Nephron (organoid): ENCODE results near the gene DDX39A.
"Not testable (repeated sequence)": the region's sequence is repeated elsewhere in the genome, so short reads cannot be mapped to it uniquely, and the experiment has no call there.

Source experiments
- H3K27ac Mint-ChIP-seq, 3 experiments: 2 replicates each; pipeline ENCODE4 v1.8.0; 2020; ENCODE audit warnings: mixed read lengths in 3 of 3, mild to moderate bottlenecking in 2 of 3, moderate library complexity in 1 of 3
- H3K27me3 Mint-ChIP-seq: 2 replicates; pipeline ENCODE4 v1.8.0; 2021; ENCODE audit warnings: low read depth, mild to moderate bottlenecking, moderate library complexity, mixed read lengths
- H3K36me3 Mint-ChIP-seq: 2 replicates; pipeline ENCODE4 v1.8.0; 2020; ENCODE audit warnings: low read depth, mixed read lengths
- H3K4me1 Mint-ChIP-seq: 2 replicates; pipeline ENCODE4 v1.8.0; 2020; ENCODE audit warnings: mixed read lengths
- H3K4me3 Mint-ChIP-seq, 3 experiments: 2 replicates each; pipeline ENCODE4 v1.8.0; 2020; ENCODE audit warnings: mild to moderate bottlenecking in 3 of 3, mixed read lengths in 3 of 3, moderate library complexity in 2 of 3
- H3K9me3 Mint-ChIP-seq: 2 replicates; pipeline ENCODE4 v1.8.0; 2020; ENCODE audit warnings: mixed read lengths
- TF ChIP-seq, protein P1 (sequence below), 3 experiments: fragments of 200-600 bp; sonication (generic); IDR thresholded peaks; one replicate each; pipeline ENCODE4 v1.5.0; 2021; ENCODE audit warnings: antibody characterized with exemption in 3 of 3; ENCODE audit not compliant: unreplicated experiment in 3 of 3

The DDX39A gene

DNA sequence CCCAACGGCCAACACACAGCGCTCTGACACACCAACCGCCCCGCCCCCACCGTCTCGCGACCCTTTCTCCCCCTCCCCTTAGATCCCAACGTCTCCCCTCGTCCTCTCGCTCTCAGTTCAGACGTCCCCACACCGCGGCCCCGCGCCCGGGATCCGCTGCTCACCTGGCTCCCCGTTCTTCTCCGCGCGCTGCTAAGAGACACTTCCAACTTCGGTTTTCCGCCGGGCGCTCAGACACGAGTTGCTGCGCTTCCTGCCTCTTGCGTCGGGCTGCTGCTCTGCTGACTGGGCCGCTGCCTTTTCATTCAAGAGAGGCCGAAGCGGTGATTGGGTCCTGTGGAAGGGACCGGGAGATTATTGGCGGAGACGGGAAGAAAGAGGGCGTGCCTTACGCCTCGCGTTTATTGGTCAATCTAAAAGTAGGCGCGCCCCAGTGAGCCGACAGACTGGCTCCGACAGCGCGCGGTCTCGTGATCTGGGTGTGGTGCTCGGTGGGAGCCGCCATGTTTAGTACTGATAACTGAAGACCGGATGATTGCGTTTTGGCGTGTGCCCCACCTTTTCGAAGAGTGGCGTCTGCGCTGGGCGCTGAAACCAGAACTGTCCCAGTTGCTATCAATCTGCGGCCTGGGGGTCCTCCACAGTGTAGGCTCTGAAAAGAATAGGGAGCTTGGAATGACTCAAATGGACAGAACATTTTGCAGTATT lies at the start of gene DDX39A:
Gene DDX39A (minus strand): TSS at position 236 of the 708 bp plus-strand sequence. CDS start 6,121 bp downstream, outside the sequence.
- Mint-ChIP-seq H3K9me3 (no peaks in the 10 kb centered on the region), H3K27me3 (no peaks in the 10 kb centered on the region), H3K27ac (peak within 1 kb of the TSS; percentile 81 to 97 (median 94)), H3K4me1 (peaks cover 28% of the 10 kb centered on the region), H3K36me3 (peaks cover 17% of the 10 kb centered on the region), H3K4me3 (peak within 1 kb of the TSS; percentile 91 to 93 (median 92))
- TF ChIP-seq, protein P1, sequence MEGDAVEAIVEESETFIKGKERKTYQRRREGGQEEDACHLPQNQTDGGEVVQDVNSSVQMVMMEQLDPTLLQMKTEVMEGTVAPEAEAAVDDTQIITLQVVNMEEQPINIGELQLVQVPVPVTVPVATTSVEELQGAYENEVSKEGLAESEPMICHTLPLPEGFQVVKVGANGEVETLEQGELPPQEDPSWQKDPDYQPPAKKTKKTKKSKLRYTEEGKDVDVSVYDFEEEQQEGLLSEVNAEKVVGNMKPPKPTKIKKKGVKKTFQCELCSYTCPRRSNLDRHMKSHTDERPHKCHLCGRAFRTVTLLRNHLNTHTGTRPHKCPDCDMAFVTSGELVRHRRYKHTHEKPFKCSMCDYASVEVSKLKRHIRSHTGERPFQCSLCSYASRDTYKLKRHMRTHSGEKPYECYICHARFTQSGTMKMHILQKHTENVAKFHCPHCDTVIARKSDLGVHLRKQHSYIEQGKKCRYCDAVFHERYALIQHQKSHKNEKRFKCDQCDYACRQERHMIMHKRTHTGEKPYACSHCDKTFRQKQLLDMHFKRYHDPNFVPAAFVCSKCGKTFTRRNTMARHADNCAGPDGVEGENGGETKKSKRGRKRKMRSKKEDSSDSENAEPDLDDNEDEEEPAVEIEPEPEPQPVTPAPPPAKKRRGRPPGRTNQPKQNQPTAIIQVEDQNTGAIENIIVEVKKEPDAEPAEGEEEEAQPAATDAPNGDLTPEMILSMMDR (IDR thresholded peaks at IDR 0.05; ENCODE audit: unreplicated experiment in 3 of 3) = no peak

DNA sequence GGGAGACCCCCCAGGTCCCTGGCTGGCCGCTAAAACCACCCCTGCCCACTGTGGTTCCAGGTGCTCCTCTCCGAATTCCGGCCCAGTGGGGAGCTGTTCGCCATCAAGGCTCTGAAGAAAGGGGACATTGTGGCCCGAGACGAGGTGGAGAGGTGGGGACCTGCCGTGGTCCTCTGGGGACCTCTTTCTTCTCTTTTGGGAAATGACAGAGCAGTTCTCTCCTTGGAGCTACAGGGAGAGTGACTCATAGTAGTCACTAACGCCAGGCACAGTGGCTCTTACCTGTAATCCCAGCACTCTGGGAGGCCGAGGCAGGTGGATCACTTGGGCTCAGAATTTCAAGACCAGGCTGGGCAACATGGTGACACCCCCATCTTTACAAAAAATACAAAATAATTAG lies 48.7 kb upstream of the DDX39A start:
- H3K27ac Mint-ChIP-seq = no peak overlapping the region
- TF ChIP-seq, protein P1 (IDR thresholded peaks at IDR 0.05; ENCODE audit: unreplicated experiment in 3 of 3) = no peak
- no peaks in the 10 kb centered on the region for H3K9me3 Mint-ChIP-seq
- H3K27me3 Mint-ChIP-seq = peaks cover under 1% of the 10 kb centered on the region
- H3K4me1 Mint-ChIP-seq = no peaks in the 10 kb centered on the region
- H3K4me3 Mint-ChIP-seq = no peak overlapping the region
- H3K36me3 Mint-ChIP-seq = peaks cover 33% of the 10 kb centered on the region

DNA sequence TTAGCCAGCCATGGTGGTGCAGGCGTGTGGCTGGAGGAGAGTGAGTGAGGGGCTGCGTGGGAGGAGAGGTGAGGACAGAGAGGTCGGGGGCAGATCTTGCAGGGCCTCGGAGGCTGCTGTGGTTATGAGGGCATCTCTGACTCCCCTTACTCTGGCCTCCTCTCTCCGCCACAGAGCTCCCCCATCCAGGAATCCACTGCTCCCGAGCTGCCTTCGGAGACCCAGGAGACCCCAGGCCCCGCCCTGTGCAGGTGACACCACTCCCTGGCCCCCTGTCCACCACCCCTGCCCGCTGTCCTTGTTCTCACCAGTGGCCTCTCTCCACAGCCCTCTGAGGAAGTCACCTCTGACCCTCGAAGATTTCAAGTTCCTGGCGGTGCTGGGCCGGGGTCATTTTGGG lies 48.2 kb upstream of the DDX39A start:
- TF ChIP-seq, protein P1 (IDR thresholded peaks at IDR 0.05; ENCODE audit: unreplicated experiment in 3 of 3) = no peak
- Mint-ChIP-seq H3K27me3 (no peaks in the 10 kb centered on the region), H3K4me3 (no peak overlapping the region), H3K27ac (no peak overlapping the region), H3K36me3 (peaks cover 37% of the 10 kb centered on the region), H3K9me3 (no peaks in the 10 kb centered on the region), H3K4me1 (no peaks in the 10 kb centered on the region)

DNA sequence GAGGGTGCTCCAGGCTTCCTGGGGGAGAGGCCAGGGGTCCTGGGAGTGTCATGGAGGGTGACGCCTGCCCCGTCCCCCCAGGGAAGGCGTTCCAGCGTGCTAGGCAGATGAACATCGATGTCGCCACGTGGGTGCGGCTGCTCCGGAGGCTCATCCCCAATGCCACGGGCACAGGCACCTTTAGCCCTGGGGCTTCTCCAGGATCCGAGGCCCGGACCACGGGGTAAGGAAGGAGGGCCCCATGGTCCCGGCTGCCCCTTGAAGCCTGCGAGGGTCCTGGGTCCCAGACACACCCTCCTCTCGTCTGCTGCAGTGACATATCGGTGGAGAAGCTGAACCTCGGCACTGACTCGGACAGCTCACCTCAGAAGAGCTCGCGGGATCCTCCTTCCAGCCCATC lies 44.6 kb upstream of the DDX39A start:
- TF ChIP-seq, protein P1 (IDR thresholded peaks at IDR 0.05; ENCODE audit: unreplicated experiment in 3 of 3) = no peak
- Mint-ChIP-seq H3K27me3 (no peaks in the 10 kb centered on the region), H3K36me3 (peaks cover 43% of the 10 kb centered on the region), H3K27ac (no peak overlapping the region), H3K9me3 (no peaks in the 10 kb centered on the region), H3K4me1 (no peaks in the 10 kb centered on the region), H3K4me3 (no peak overlapping the region)

DNA sequence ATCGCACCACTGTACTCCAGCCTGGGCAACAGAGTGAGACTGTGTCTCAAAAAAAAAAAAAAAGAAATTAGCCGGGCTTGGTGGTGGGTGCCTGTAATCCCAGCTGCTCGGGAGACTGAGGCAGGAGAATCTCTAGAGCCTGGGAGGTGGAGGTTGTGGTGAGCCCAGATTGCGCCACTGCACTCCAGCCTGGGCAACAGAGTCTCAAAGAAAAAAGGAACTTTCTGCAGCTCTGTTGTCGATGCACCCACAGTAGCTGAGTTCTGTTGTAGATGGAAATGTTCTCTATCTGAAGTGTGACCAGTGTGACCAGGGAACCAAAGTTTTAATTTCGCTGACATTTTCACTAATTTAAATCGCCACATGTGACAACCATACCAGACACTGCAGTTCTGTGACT lies 43.3 kb upstream of the DDX39A start:
- not testable (repeated sequence) for H3K4me1 Mint-ChIP-seq, H3K27ac Mint-ChIP-seq, H3K4me3 Mint-ChIP-seq, H3K9me3 Mint-ChIP-seq, H3K27me3 Mint-ChIP-seq
- H3K36me3 Mint-ChIP-seq = peaks cover 46% of the 10 kb centered on the region

DNA sequence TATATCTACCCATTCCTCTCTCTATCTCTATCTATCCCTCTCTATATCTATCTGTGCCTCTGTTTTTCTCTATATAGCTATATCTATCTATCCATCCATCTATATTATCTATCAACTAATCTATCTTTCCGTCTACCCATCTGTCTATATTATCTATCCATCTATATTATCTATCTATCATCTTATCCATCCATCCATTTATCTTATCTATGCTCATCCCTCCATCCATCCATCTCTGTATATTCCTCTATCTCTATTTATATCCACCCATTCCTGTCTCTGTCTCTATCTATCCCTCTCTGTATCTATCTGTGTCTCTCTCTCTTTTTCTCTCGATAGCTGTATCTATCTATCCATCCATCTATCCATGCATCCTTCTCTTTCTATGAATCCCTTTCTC lies 41.8 kb upstream of the DDX39A start:
- Mint-ChIP-seq H3K27me3 (no peaks in the 10 kb centered on the region), H3K27ac (no peak overlapping the region), H3K36me3 (peaks cover 43% of the 10 kb centered on the region), H3K9me3 (no peaks in the 10 kb centered on the region), H3K4me3 (no peak overlapping the region), H3K4me1 (no peaks in the 10 kb centered on the region)
- TF ChIP-seq, protein P1 (IDR thresholded peaks at IDR 0.05; ENCODE audit: unreplicated experiment in 3 of 3) = no peak
